T follicular helper cell (primary cell): ENCODE measurements around the gene ELP5.

Experiments used
- DNase-seq: peaks from one replicate; pipeline ENCODE4 v3.0.0-alpha.2; 2020; ENCODE audit warnings: low read depth

The ELP5 gene

DNA sequence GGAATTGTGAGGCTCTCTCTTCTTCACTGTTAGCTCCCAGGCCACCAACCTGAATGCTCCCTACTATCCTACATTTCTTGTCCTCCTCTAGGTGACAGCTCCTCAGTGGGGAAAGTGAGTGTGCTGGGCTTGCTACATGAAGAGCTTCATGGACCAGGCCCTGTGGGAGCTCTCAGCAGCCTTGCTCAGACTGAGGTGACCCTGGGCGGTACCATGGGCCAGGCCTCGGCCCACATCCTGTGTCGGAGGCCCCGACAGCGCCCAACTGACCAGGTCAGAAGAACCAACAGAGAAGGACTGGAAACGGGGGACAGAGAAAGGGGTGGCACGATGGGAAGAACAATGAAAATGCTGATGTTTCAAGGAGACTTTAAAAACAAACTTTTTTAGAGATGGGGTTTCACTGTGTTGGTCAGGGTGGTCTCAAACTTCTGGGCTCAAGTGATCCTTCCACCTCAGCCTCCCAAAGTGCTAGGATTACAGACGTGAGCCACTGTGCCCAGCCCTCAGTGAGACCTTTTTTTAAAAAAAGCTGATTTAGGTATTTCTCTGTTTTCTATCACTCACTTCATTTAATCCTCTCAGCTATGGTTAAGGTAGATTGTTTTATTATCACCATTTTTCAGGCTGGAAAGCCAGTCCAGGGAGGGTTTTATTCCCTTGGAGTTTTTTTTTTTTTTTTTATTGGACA is 4.9 kb downstream of the ELP5 start:
- DNase-seq, result no peak

DNA sequence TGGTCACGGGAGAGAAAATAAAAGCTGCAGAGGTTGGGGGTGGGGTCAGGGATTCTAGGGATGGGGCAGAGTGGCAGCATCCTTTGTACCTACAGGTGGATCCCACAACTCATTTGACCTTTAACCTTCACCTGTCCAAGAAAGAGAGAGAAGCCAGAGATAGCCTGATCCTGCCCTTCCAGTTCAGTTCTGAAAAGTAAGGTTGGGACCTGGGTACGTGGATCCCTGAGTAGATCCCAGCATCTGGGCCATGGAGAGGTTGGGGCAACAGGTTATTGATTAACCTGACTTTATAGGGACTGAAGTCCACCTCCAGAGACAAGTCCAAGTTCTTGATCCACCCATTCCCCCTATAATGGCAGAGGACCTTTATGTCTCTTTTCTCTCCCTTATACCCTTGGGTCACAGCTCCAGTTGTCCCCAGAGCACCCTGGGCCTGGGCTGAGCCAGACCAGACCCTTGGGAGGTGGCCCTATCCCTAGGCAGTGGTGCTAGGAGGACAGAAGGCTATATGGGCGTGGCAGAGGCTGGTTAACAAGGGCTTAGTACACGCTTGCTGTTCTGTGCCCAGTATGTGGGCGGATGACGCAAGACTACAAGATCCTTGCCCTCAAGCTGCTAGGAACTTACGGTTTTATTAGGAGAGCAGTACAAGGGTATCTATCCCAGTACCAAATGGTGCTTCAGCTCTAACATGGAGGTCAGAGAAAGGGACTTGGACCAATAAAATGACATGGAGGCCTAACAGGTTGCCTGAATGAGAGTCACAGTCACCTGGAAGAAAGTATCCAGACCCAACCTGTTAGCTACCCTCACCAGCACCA is 6.9 kb downstream of the ELP5 start:
- no peak for DNase-seq

DNA sequence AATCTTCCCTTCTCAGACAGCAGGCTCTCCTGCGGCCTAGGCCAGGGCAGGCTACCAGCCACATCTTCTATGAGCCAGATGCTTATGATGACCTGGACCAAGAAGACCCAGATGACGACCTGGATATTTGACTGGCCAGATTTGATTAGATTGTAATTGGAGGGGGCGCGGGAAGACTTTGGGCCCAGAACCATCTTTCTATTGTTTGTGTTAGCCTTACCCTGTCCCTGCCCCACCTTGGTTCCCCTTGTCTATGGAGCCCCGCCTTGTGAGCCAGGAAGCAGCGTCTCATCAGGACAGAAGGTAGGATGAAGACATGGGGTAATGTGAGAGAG is 7.5 kb downstream of the ELP5 start:
- no peak for DNase-seq

DNA sequence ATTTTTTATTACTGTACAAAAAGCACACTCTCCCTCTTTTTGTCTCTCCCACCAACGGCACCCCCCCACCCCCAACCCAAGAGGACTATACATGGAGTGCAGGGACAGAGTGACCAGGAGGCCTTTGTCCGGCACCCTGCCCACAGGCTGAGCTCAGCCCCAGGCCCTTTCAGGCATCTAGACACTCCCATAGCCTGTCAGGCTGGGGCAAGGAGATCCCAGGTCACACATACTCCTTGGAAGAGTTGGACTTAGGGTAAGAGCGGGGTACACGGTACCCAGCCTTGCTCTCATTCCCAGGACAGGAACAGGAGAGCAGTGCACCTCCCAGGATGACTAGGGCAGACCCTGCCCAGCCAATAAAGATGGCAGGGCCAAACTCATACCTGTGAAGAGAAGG is 8.1 kb downstream of the ELP5 start:
- DNase-seq, result no peak

DNA sequence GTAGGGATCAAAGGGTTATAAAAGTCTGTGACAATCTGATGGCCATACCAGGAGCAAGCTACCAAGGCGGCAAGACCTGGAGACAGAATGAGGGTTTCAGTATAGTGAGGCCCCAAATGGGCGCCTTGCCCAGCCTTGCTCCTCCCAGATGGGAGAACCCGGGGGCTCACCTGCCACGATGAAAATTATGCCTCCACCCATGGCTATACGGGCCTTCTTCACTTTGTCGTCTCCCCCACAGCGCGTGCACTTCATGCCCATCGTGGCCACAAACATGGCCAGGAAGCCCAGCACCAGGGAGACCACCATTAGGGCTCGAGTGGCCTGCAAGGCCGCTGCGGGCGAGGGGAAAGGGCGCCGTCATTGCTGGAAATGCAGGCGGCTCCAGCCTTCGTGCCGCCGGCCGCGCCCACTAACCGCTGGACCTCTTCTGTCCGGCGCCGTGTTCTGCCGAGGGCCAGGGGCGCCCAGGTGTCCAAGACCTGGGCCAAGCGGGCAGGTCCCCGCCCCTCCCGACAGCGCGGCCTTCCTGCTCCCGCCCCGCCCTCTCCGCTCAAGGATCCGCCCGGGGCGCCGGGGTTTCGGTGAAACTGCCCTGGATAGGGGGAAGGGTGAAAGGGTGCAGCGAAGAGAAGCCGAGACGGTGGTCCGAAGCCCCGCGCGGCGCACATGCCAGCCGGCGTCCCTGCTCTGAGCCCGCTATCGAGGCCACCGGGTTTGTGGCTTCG is 8.8 kb downstream of the ELP5 start:
- DNase-seq, result no peak

DNA sequence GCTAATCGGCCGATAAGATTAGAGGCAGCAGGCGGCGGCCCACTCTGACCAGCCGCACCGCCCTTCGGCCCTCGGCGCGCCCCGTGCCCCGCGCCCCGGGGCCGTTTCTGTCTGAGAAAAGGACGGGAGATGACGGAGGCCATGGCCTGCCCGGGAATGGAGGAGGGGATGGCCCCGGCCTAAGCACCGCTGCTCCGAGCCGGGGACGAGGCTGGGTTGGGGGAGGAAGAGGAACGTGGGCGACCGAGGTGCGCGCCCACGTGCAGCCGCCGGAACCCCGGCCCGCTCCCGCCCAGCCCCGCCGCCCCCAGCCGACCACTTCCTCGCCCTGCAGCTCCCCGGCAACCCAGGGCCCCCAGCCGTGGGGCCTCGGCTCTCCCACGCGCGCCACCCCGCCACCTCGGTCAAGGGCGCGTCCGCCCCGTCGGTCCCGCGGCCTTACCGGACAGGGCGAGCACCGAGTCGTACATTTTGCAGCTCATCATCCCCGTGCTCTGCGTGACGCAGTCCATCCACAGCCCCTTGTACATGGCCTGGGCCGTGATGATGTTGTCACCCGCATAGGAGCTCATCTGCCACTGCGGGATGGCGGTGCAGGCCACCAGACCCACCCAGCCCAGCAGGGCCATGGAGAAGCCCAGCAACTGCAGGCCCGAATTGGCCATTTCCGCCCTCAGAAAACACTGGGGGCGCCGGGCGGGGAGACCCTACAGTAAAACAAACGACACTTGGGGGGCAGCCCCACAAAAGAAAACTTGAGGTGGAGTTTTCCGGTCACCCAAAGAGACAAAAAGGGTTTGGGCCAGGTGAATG is 9.6 kb downstream of the ELP5 start:
- no peak for DNase-seq

DNA sequence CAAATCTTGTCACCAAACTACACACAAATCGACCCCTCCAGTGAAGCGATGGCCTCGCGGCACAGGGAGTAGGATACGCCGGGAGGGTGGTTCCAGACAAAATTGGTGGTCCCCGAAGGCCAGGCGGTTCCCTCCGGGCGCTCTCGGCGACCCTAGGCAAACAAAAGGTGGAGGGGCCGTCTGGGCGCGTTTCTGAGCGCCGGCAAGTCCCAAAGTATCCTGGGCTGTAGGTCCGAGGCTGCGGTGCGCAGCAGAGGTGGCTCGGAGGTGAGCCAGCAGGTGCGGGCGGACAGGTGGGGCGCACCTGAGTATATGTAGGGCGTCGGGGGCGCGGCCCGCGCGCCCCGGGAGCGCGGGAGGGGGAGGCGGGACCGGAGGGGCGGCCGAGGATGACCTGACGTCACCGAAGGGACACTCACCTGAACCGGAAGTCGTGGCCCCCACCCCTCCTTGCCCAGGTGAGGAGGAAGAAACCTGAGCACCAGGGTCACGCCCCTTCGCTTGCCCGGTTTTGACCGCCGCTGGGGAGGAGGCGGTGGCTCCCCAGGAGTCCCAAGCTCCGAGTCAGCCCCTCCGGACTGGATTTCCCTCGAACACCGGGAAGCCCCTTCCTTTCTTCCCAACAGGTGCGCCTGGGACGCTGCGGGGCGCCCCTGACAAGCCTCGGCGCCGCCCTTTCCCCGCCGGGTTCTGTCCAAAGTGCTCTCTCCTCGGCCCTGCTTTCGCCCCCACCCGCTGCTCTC is 10.3 kb downstream of the ELP5 start, which contains the start of gene CLDN7:
TSS of gene CLDN7 (minus strand) at position 287 of the 743 bp plus-strand sequence. CDS start 435 bp downstream, outside the sequence.
- DNase-seq, result no peak

DNA sequence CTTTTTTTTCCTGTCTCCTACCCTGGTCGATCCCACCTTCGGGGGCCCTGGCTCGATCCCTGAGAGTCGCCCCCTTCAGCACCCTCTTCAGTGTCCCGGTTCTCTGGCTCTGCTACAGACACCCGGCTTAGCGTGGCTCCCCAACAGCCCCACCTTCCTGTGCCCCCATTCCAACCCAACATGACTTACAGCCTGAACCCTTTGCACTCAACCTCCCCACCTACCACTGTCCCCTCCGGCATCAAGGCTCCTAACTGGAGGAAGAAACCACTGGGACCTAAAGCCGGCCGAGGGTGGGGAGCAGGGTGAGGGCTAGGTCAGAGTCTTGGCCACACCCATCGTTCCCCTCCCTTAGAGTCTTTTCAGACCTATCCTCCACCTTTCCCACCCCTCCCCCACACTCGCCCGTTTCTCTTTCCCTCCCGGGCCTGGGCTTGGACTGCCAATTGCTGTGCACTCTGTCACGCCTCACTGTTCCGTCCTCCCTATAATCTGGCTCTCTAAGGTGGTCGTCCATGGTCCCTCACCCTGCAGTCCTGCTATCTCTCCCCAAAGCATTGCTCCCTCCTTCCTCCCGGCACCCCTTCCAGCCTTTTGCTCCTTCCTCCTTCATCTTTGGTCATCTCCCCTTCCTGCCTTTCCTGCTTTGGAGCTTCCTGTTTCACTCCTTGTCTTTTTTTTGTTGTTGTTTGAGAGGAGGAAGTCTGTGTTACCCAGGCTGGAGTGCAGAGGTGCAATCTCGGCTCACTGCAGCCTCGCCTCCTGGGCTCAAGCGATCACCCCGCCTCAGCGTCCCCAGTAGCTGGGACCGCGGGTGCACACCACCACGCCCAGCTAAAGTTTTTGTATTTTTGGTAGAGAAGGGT is 11.2 kb downstream of the ELP5 start:
- no peak for DNase-seq

DNA sequence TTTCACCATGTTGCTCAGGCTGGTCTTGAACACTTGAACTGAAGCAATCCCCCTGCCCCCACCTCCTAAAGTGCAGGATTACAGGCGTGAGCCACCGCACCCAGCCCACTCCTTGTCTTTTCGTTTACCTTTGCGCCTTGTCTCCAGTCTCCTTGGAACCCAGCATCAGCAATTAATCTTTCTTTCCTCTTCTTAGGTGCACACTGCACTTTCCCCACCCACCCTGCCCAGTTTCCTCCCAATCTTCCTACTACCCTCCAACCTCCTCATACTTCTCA is 11.7 kb downstream of the ELP5 start:
- DNase-seq, result no peak

DNA sequence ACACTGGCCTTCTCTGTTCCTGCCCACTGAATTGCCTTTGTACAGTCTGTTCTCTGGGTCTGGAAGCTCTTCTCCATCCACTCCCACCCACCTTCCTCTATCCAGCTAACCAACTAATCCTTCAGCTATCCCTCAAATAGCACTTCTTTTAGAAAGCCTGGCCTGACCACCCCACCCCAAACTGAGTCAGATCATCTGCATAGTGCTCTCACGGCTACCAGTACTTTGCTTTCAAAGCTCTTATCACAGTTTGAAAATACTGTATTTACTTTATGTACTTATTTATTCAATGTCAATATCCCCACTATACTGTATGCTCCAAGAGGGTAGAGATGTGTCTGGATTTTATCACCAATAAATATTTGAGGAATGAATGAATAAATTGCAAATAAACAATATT is 14.8 kb downstream of the ELP5 start:
- no peak for DNase-seq

DNA sequence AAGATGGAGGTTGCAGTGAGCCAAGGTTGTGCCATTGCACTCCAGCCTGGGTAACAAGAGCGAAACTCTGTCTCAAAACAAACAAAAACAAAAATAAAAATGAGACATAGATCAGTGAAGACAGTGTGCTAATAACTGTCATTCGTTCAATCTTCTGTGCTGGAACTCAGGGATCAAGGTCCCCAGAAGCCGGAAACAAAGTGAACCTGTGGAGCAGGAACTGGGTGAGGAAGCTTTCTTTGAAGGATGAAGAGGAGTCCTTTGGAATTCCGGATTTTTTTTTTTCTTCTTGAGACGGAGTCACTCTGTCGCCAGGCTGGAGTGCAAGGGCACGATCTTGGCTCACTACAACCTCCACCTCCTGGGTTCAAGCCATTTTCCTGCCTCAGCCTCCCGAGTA is 27.4 kb downstream of the ELP5 start:
- DNase-seq, result no peak

- peak; percentile 71 for DNase-seq
These were observed 28.6 kb downstream of the ELP5 start for GRCh38 chr17:7280519-7281073.

- DNase-seq, result peak; percentile 66
These were observed 29.3 kb downstream of the ELP5 start, which contains the start of gene SLC2A4 for GRCh38 chr17:7281074-7281952. Gene SLC2A4 (plus strand): TSS chr17:7281718. CDS start chr17:7281935, 217 bp downstream.

- DNase-seq, result no peak
These were observed 30.1 kb downstream of the ELP5 start for GRCh38 chr17:7281953-7282751.

- no peak for DNase-seq
These were observed 30.8 kb downstream of the ELP5 start for GRCh38 chr17:7282752-7283321.

GRCh38 chr17:7283471-7284216 is 31.6 kb downstream of the ELP5 start:
- DNase-seq, result no peak

DNA sequence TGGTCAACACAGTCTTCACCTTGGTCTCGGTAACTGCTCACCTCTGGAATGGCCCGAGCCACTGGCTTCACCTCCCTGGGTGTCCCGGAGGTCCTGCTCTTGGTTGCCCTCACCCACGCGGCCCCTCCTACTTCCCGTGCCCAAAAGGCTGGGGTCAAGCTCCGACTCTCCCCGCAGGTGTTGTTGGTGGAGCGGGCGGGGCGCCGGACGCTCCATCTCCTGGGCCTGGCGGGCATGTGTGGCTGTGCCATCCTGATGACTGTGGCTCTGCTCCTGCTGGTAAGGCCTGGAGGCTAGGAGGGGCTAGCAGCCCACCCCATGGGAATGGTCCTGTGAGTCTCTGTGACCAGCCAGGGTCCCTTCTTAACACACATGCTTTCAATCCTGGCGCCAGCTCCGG is 32.9 kb downstream of the ELP5 start:
- no peak for DNase-seq
